Activated CD8-positive, alpha-beta memory T cell treated with anti-CD3 and anti-CD28 coated beads for 48 hours (primary cell): ENCODE results near the gene KLHL40.

Source experiments
- DNase-seq, 3 experiments: peaks; one replicate each; pipeline ENCODE4 v3.0.0-alpha.2; 2020; ENCODE audit warnings: low read depth in 2 of 3, low spot score in 2 of 3

KLHL40 gene

DNA sequence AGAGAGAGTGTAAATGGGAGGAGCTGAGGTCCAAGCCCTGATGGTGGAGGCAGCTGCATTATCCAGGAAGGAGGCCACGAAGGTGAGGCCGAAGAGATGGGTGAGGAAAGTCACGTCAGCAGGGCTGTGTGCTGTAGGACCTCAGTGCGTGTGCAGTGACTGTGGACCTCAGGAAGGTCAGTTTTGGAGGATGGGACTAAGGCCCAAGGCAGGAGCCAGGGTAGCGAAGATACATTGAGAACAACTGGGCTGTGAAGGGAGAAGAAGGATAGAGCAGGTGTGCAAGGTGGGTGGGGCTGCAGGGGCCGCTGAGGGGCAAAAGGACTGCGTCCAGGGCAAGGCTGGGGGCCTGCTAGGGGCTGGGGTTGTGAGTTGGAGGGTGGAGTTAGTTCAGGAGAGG lies 4.9 kb downstream of the KLHL40 start:
- DNase-seq, result no peak

DNA sequence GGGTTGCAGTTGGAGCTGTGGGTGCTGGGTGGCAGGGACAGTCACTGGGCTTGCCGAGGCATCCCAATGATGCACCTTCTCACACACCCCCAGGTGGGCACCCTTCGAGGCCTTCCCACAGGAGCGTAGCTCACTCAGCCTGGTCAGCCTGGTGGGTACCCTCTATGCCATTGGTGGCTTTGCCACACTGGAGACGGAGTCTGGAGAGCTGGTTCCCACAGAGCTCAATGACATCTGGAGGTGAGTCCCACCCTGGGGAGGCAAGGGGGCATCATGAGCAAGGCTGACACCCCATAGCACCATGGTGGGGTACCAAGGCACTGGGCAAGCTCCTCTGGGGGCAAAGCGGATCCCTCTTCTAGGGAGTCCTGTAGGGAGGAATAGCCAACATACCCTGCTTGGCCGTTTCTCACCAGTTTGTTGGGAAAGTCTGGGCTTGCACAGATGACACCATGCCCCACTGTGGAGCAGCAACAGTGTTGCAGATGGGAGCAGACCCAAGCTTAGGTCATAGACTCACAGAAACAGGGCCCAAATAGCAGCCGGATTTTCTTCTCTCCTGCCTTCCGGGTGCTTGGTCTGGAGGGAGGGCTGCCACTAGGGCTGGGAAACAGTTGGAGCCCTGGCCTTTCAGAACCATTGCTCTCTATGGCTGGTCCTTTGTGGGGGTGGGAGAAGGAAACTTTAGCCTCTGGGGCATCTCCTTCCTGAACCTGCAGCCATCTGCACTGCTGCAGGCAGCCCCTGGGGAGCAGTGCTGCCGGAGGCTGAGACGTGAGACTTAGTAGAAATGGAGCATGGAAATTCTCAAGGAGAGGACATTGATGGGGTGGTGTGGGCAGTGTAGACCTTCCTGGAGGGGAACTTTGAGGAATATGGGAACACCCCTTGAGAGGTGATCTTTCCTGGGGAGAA lies 5.7 kb downstream of the KLHL40 start:
- no peak for DNase-seq

DNA sequence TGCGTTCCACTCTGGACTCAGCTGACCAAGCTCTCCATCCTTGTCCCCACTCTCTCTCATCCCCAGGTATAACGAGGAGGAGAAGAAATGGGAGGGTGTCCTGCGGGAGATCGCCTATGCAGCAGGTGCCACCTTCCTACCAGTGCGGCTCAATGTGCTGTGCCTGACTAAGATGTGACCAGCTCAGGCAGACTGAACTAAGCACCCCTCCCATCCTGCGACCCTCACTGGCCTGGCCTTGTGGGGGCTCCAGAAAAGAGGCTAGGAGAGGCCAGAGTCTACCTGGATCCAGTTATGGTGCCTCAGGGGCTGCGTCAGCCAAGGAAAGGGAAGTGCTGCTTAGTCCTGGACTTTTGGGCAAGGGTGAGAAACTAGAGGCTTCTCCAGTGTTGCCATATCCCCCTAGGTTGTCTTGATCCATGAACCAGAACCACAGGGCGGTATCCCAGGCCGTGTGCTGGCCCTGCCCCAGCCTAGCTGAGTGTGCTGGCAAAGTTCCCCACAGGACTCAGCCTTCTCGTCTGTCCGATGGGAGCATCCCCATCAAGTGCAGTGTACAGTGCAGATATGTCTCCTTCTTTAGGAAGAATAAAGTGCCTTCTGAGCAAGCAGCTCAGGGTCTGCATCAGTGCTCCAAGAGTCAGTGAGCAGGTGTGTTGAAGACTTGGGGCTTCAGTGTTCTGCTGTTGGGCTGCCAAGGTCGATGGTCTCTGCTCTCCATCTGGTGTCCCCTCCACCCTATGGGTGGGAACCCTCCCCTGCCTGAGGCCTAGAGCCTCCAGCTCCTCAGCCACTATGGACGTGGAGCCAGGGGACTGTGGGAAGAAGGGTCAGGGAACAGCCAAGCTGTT lies 6.7 kb downstream of the KLHL40 start:
- DNase-seq, result no peak

DNA sequence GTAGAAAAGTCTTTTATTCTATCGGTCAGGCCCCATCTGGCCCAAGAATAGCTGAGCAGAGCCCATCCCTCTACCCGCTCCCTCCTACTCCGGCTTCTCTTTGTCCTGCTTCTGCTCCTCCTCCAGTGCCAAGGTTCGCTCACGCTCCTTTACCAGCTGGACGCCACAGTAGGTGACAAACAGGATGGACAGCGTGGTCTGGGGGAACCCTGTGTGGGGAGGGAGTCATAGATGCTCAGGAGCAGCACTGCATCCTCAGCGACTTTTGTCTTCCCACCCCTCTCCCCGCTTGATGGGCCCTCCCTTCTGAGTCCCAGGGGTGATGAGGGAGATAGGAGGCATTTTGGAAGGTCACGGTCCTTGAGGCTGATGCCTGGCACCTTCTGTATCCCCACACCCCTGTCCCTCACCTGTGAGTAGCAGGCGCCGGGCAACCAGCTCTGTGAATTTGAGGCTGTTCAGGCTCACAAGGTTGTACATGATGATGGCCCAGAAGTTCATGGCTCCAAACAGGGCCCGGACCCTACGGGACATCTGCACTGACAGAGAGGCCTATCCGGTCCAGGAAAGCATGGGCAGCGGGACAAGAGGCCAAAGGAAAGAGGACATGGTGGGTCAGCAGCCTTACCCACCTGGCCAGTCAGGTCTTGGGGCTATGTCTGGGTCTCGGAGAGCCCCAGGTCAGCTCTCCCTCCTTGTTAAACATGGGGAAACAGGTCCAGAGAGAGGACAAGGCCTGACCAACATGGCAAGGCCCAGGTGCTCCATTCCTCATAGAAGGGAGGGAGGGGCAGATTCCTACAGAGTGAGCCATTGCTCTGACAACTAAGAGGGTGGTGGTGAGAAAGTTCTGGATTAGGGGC lies 7.6 kb downstream of the KLHL40 start:
- DNase-seq, result no peak

DNA sequence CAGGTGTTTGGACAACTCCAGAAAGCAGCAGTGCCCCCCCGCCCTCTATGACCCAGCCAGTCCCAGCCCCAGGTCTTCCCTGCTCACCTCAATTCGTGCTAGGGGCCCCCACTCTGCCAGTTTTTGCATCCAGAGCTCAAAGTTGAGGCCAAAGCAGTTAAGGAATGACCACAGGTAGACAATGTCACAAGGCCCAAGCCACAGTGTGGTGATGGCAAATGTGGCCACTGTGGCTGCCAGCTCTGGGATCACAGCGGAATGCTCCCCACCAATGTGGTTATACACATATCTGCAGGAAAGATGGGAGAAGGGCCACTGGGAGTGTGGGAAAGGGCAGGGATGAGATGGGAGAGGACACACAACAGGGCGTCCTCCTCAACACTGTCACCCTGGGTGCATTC lies 8.2 kb downstream of the KLHL40 start:
- DNase-seq, result no peak

DNA sequence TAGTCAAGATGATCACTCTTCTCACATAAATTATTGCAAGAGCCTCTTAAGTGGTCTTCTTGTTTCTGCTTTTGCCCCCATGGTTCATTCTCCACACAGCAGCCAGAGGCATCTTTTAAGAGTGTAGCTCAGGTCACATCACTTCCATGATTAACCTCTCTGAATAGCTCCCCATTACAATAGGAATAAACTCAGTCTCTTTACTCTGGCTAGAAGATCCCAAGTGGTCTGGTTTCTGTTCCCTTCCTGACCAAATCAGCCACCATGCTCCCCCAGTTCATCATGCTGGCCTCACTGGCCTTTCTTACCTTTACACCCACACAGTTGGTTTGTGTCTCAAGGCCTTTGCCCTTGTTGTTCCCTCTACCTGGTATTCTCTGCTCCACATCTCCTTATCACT lies 9.0 kb downstream of the KLHL40 start:
- DNase-seq, result no peak

DNA sequence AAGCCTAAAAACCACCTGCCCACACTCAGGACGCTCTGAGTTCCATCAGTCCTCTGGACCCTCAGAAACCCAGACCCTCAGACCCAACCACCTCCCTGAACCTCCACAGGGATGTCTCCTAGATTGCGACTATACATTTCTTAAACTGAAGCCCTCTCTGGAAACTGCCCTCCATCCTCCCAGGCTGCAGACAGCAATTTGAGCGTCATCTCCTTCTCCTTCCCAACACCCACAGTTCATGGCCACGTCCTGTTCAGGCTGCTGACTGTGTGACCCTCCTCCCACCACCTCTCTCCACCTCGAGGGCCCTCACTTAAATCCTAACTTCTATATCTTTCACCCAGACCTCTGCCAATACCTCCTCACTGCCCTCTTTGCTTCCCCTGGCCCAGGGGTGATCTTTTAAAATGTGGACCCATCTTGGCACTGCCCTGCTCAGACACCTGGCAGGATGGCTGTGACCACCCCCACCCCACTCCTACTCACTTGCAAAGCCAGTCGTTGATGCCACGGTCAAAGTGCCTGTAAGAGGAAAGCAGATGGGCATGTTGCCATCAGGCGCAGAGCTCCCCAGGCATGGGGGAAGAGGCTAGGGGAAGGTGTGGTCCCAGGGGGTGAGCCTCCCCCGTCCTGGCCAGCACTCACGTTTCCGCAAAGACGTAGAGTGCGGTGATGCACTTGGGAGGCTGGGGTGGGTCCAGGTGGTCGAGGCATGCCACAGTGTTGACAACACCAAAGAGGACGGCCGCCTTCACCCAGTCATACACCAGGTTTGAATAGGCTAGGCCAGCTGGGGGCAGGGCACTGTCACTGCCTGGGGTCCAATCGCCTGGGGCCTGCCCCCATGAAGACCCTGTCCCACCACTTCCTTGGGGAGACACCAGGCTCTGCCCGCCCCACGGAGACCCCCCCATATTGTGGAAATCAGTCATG lies 11.3 kb downstream of the KLHL40 start:
- DNase-seq, result no peak

DNA sequence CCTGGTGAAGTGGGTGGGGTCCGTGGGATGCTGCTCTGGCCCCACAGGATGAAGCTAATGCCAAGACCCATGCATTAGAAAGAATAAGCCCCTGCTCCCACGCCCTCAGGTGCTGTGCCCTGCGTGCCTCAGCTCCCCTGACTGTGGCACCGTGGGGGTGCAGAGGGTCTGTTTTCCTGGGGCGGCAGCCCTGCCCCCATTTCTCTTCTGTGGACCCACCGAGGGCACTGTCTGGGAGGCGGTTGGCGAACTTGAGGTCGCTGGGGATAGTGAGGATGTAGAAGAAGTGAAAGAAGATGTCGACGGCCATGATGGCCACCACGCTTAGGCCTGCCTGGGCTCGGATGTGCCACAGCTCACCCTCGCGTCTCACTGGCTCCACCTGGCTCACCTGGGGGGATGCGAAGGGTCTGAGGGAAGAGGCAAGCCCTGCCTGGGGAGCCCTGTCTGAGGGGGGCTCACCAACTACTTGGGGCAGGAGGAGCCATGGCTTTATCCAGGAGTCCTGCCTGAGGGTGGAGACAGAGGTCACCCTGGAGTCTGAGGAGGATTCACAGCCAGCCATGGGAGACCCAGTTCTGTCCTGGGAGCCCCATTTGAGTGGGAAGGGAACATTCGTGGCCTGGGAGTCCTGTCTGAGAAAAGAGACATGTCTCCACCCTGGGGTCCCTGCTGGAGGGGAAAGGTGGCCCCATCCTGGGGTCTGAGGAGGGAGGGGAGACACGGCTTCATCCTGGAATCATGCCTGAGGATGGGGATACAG lies 12.1 kb downstream of the KLHL40 start:
- no peak for DNase-seq

DNA sequence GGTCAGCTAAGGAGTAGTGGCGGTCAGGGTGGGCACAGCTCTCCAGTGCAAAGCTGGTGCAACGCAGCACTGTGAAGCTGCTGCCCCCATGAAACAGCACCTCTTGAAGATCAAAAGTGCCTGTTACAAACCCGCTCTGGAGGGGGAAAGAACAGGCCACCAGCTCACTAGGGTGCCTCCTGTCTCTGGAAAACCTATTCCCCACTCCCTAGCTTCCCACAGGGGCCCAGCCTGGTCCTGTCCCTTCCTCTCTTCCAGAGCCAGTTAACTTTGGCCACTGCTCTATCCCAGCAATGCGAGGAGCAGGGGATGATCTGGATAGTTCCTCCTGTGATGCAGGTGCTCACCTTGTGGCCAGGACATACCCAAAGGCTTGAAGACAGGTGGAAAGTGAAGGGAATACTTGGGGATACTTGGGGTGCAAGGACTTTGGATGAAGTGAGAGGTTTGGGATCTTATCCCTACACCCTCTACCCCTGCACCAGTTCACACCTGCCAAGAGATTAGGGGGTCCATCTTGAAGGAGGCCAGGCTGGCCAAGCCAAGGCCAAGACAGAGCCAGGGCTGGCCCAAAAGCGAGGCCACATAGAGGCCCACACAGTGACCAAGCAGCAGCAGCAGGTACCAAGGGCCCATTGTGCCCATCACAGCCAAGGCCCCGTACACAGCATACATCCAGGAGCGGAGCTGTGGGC lies 13.0 kb downstream of the KLHL40 start:
- DNase-seq, result no peak

DNA sequence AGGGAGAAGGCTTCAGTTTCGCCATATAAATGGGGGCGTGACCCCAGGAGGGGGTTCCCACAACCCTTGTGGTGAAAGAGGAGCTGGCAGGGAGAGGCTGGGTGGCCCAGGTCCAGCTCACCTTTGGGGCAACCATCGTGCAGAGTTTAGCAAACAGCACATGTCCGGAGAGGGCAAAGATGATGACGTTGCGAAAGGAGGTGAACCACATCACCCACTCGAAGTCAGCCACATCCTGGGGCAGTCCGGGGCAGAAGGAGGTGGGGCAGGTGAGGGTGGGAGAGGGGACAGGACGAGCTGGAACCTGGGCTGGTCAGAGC lies 13.5 kb downstream of the KLHL40 start:
- DNase-seq, result peak in 1 of 3 experiments; percentile 10

DNA sequence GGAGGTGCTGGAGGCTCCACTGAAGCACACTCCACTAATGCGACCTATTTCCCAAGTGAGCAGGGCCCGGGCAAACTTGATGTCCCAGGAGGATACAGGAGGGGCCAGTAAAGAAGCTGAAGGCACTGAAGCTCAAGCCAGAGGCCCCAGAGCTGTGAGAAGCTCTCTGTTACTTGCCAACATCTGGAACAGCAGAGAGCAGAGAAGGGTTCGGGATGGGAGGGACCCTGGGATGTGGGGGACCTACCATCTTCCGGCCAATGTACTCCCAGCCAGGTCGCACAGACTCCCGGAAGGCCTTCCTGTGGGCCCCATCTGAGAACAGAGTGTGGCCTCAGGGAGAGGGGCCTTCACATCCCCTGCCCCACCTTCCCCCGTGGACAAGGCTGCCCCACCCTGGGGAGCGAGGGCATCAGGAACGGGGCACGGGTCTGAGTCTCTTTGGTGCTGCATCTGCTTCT lies 14.2 kb downstream of the KLHL40 start:
- no peak for DNase-seq

DNA sequence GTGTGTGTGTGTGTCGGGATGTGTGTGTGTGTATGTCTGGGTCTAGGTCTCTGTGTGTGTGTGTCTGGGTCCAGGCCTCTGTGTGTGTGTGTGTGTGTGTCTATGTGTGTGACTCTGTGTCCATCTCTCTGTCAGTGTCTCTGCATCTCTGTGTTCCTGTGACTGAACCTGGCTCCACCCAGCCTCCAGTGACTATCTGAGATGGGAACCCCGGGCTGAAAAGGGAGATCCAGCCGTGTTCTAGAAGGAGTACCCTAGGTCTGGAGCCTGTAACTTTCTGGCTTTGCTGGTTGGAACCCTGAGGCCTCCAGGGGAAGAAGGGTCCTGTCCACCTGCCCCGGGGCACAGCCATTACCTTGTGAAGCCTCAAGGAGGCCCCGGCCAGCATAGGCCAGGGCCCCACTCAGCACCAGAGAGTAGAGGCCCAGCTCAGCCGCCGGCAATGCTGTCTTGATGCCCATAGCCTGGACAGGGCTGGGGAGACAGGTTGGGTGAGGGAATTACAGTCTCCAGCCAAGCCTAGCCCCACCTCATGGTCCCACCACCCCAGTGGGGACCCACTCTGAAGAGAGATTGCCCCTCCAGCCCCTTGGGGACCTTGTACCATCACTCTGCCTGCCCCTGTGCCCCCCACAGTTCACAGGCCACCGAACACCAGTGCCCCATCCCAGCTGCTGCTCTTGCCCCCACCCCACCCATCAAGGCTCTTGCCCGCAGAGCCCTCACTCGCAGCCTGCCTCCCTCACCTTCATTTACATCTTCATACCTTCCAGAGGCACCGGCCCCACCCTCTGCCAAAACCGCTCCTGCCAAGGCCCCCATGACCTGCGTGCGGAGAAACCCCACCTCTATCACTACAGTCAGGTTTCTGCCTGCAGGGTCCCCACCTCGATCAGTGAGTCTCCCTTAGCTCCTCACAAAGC lies 15.3 kb downstream of the KLHL40 start:
- no peak for DNase-seq

DNA sequence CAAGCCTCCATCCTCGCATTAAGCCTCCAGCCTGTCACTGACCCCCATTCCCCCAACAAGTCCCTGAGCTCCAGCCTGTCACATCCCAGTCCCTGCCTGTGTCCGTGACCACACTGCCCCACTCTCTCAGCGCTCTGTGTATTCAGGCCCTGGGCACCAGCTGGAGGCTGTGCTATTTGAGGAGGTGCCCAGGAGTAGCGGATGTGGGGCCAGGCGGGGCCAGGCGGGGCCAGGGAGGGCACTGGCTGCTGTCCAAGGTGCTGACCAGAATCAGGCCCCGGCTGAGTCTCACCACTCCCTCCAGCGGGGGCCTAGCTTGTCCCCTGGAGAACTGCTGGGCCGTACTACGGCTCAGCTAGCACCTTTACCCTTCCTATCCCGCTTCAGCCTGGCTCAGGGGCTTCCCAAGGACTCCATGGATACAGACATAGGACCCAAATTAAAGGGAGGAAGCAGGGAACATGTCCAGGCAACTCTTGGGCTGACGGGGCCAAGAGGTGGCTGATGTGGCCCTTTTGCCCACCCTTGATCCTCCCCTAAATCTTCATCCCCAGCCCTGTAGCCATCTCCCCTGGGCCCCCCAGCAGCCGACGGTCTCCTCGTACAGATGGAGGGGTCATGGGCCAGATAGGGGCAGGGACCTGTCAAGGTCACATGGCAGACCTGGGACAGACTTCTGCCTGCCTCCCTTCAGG lies 16.2 kb downstream of the KLHL40 start:
- DNase-seq, result peak; percentile 20 to 49 (median 32)

DNA sequence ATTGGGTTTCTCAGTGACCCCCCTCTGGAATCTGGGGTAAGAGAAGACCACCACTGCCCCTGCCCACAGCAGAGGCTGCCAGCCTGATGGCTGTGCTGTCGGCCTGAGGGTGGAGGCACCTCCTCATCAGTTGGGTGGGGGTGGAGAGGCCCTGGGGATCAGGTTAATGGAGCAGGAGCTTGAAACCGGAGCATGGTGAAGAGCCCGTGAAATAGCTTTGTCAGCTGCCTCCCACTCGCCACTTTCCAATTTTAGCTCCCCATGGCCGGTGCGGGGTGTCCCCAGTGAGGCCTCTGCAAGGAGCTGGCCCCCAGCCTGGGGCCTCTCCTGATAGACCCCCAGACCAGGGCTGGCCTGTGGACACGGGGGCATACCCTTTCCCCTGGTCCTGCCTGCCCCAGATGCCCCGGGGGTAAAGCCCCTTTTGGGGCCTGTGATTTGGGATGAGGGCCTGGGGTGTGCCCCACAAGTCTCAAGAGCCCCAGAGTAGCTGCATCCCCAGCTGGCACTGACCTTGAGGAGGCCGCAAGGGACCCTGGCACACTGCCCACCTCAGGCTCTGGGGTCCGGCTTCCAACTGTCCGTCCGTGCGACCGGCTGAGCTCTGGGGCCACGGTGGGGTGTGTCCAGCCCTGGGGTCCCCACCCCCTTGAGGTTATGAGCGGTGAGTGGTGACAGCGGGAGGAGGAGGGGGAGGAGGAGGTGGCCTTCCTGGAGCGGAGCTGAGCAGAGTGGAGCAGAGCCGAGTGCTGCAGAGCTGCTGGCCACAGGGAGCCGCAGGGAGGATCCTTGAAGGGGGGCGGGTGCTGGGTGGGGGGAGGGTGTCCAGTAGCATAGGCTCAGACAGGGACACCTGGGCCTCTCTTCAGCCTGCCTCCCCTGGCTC lies 17.0 kb downstream of the KLHL40 start, which contains the start of gene HHATL:
HHATL (minus strand) TSS at position 733 of the 886 bp plus-strand sequence. CDS start 1,972 bp downstream, outside the sequence.
- DNase-seq, result no peak

DNA sequence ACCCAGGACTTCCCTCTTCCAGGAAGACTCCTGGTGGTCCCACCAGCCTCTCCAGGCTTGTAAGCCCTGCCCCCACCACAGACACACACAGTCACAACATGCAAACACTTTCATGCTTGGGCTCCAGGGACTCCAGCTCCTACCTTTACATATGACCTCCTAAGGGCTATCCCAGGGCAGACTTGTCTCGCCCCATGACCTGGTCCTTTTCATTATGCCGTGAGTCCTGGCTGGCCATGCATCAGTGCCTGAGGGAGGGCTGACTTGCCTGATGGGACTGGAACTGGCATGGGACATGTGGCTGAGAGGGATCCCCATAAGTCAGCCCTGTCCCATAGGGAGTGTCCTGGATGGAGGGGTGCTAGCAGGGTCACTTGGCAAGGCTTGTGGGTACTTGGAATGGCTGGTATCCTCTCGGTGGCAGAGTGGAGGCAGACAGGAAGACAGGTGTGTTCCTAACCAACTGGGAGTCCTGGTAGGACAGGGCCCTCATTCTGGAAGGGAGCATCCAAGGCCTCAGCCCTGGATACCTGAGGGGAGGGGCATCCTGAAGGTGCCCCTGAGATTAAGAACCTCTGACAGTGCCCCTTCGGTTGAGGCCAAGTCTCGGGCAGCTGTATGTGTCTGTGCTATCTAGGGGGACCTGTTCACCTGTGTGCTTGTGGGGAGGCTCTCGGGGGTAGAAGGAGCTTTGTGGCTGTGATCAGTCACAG lies 17.8 kb downstream of the KLHL40 start:
- no peak for DNase-seq

DNA sequence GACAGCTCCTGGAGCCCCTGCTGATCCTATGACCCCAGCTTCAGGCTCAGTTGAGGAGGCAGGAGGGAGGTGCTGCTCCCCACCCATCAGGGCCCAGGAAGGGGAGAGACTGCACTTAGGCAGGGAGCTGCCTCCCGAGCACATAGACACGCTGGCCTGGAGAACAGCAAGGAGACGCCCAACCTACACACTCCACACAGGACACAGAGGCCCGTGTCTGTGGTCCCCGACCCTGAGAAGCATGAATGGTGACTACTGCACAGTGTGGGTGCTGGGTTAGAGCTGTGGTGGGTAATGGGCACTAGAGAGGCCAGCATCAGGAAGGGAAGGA lies 18.3 kb downstream of the KLHL40 start:
- no peak for DNase-seq
